ENCODE data around the gene PXN.
"Not testable (repeated sequence)": the region's sequence is repeated elsewhere in the genome, so short reads cannot be mapped to it uniquely, and the experiment has no call there.

PXN gene

DNA sequence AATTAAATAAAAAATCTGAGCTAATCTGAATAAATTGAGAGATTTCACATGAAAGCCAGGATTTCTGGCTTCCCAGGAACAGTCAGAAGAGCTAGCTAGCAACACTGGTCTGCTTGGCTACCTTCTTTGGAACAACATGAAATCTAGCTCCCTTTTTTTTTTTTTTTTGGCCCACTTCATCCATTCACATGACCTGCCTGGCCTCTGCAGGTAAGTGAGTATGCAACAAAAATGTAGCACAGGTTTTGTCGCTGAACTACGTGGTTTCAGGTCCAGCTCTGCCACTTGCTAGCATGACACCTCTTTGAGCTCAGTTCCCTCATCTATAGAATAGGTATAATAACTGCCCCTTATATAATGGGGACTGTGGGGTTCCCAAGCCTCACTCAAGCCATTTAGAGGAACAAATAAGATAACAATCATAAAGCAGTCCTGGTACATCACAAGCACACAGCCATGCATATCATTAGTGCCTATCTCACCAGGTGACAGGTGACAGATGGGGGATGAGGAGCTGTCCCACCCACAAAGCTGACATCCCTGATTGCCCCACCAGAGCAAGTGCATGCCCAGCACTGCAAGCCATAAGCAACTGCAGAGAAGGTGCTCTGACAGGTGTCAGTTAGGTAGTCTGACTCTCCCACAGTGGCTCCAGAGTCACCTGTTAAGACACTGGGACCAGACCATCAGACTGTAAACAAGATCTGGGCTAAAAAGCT is 25.6 kb downstream of the PXN start:
- no peak for DNase-seq

- DNase-seq: no peak
Observed at GRCh38 chr12:120238839-120239445, 26.6 kb downstream of the PXN start.

GRCh38 chr12:120238217-120238616 is 27.3 kb downstream of the PXN start:
- DNase-seq: no peak

DNA sequence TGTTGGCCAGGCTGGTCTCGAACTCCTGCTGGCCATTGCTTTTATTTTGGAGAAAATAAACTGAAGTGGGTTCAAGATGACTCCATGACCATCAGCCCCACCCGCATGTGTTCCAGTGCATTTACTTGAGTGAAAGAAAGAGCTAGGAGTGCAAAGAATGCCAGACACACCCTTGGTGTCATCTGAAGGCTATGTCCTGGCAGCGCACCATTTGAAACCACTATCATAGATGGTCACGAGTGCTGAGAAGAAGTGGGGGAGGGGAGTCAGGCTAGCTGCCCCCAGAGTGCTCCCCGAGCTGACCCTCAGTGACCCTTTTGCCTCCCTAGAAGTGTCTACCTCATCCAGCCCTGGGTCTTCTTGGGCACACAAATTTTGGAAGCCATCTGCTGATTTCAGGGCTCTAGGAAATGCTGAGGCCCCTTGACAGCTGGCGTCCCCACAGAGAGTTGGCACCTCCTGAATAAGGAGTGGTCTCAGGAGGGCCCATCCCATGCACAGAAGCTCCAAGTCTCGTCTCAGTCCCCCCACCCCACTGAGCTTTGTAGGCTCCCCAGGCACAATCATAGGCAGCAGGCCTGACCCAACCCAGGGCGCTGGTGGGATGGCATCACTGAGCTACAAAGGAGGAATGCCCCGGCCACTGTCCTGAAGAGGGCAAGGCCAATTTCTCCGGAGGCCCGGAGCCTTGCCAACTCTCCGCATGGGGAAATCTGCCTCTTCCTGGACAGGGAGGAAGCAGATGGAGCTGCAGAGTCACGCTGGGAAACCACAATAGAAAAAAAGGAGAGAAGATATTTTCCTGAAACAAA is 28.0 kb downstream of the PXN start:
- DNase-seq: no peak

DNA sequence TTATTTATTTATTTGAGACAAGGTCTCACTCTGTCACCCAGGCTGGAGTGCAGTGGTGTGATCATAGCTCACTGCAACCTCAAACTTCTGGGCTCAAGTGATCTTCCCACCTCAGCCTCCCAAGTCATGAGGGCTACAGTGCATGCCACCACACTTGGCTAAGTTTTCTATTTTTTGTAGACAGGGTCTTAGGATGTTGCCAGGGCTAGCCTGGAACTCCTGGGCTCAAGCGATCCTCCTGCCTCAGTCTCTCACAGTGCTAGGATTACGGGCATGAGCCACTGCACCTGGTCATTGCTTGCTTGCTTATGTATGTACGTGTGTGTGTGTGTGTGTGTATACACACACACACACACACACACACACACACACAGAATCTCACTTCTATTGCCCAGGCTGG is 28.7 kb downstream of the PXN start:
- DNase-seq: not testable (repeated sequence)

DNA sequence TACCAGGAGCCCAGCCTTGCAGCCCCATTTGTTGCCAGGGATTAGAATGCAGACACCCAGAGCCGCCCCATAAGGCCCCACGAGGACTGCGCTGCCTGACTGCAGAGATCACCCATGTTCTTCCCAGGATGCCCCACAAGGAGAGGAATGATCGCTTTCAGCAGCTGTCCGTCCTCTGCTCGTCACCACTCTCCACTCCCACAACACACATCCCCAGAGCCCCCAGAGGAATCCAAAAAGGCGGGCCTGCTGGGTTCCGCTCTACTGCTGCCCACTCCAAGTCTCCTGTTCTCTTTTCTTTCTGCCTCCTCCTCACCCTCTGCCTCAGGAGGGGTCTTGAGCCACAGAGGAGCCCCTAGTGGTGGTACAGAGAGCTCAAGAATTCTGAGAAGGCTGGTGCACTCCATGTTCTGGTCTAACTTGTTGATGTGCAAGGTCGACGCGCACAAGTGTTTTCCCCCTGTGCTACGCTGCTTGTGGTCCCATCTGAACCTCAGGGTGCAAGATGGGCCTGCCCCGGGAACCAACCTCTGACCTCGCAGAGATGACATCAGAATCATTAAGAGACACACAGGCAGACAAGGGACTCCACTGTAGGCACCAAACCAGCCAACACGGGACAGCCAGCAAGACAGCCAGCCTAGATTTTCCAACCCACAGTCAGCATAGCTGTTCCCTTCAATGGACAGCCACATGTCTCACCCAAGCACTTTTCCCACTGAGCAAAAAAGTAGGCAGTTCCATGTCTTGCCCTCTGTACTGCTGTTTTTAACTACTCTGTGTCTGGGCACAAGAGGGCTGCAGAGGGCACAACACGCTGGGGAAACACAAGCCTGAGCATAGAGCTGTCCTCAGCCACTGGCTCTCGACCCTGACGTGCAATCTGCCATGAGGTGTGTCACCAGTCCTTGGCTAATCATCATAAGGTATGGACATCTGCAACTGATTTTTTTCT is 29.9 kb downstream of the PXN start:
- no peak for DNase-seq

DNA sequence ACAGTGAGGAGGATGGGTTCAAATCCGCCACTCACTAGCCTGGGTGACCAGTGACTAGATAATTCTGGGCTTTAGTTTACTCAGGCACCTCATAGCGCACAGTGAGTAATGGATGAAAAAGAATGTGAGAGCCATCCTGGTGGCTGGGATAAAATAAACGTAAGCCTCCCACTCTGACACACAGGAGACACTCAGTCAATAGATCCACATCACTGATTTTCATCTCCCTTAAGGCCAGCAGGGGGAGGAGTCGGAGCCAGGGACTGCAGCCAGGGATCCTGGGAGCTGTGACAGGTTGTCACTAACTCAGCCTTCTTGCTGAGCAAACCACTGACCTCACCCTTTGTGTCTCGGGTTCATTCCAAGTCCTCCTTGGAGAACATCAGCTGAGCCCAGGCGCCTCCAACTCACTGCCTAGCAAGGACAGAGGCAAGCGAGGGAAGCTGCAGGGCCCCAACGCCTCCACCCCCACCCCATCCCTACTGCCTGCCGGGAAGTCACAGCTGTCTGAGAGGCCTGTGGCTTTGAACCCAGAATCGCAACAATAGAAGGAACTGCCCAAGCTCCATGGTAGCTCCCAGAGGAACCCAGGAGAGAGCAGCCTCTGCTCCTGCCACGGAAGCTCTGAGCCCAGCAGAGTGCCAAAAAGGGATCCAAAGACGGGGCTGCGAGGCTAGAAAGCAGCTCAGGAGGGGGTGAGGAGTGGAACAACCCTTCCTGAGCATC is 30.7 kb downstream of the PXN start:
- no peak for DNase-seq

DNA sequence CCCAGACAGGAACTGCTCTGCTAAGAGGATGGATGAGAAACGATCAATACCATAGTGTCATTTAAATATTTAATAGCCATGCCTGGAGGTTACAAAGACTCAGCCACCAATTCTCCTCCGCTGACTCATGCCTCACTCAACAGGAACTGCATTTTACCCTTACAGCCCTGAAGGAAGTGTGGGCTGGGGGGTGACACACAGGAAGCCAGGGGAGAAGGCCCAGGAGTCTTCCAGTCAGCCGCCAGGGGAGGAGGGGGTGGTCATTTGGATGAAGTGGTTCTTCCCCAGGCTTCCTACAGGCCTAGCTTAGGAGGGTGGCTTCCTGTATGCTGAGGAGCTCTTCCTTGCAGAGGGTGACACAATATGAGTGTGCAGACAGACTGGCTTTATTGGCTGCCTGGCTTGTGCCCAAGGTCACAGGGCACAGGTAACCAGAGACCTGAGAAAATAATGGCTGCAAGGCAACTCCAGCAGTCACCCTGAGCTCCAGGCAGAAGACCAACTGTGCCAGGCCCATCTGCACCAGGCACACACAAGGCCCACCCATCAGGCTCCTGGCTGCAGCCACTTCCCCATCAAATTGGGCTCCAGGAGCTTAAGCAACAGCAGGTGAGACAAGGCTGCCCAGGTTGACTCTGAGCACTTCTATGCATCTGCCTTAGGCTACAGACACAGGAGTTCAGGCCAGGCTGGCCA is 34.1 kb downstream of the PXN start:
- peak; percentile 71 for DNase-seq

DNA sequence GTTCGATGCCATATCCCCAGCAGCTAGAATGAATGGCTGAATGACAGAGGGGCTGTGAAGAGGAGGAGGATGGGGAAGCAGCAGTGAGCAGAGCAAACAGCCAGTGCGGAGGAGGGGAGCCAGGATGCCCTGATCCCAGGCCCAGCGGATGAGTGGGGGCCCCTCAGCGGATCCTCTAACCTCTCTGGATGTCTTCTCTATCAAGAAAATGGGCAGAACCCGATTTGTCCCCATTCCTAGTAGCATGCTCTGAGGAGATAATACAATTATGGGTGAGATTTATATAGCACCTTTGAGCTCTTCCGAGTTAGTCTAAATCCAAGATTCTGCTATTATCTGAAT is 34.6 kb downstream of the PXN start:
- DNase-seq: no peak

- DNase-seq: no peak
Observed at GRCh38 chr12:120230326-120230973, 35.1 kb downstream of the PXN start.

GRCh38 chr12:120229487-120230325 is 35.8 kb downstream of the PXN start:
- DNase-seq: no peak

DNA sequence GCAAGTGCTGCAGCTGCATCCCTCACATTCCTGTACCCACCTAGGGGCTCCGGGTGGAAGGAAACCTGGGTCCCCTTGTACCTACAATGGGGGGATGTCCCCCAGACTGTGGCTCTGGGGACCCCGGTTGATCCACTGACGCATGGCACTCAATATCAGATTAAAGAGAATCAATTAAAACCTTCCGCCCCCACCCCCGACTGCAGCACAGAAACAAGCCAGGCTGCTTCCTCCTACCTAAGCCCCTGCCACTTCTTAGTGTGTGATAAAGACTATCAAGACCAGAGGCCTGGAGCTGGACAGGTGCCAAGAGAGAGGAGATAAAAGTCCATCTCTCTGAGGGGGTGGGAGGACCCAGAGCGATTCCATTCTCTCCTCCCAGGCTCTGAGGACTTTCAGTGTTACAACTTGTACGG is 36.5 kb downstream of the PXN start:
- no peak for DNase-seq

DNA sequence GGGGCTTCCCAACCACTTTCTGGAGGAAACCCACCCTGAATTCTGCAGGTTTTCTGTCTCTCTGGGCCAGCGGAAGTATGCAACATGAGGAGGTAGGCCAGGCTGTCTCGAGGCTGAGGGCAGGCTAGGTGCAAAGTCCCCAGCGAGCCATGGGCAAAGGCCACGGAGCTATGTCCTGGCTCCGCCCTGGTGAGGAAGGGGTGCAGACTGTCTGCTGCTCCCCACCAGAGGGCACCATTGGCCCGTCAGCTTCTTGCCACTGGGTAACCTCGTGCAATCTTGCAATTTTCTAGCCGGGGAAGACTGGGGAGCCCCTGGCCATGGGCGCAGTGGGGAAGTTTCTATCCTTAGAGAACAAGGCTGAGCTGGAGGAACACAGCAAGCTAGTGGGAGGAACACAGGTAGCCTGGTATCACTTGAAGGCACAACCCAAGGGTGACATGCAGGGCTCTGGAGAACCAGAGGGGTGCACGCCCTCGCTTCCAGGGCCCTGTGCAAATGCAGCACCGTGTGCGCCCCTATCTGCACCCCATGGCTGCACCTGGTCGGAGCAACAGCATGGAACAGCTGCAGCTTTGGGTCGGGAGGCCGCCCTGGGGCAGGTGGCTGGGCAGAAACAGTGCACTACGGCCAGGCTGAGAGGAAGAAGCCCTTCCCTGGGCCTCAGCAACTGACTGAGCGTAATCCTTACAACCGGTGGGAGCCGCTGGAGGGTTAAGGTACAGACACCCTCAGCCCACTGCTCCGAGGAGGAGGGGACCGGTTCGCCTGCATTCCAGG is 37.0 kb downstream of the PXN start:
- peak; percentile 88 for DNase-seq

- DNase-seq: no peak
Observed at GRCh38 chr12:120228041-120228290, 37.6 kb downstream of the PXN start.

DNA sequence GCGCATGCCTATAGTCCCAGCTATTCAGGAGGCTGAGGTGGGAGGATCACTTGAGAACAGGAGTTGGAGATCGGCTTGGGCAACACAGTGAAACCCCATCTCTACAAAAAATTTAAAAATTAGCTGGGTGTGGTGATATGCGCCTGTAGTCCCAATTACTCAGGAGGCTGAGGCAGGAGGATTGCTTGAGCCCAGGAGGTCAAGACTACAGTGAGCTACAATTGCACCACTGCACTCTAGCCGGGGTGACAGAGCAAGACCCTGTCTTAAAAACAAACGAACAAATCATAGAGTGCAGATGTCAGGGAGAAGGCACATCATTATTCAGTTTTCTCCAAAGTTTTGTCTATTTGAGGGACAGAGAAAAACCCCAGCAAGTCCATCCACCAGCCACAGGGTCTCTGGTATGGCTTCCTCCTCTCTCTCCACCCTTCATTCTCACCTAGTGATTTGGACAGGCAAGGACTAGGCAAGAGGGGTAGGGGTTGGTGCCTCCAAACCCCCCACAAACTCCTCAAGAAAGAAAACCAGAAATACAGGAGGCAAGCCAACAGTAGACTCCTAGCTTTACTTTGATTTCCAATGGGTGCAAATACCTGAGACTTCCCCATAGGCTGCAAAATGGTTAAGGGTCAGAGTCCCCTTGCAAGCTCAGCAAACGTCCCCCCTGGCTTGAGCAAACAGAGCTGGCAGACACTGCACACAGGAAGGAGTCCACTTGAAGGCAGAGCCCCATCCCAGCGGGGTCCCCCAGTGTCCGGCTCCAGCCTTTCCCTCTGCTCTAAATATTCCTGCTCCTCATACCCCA is 38.1 kb downstream of the PXN start:
- no peak for DNase-seq

GRCh38 chr12:120225852-120226640 is 39.5 kb downstream of the PXN start:
- DNase-seq: peak; percentile 23

DNA sequence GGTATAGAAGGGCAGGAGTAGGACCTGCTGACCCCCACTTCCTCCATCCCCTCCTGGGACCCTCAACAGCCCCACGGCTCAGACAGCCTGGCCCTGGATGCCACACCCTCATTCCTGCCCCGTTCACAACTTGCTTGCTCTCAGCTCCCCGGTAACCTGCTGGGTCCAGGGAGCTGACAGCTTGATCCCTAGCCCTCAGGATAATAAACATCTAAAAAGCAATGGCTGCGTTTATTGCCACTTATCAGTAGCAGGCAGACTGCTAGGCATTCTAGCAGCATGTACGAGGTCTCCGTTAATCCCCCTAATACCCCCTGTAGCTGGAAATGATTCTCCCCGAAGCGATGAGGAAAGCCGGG is 40.4 kb downstream of the PXN start:
- no peak for DNase-seq

Data from CD4-positive, alpha-beta T cell treated with Interleukin-12 subunit alpha and Interleukin-12 subunit beta, for 1 hour (primary cell).